ENCODE data around the gene TNNC2. TPM values are rescaled to one million over a fixed set of nuclear protein-coding genes. Genes with fewer than 3 reads are reported as not detected.

Gene TNNC2
- polyA plus RNA-seq, 3 donors, result 0.71 to 1.2 (median 1.0) TPM

DNA sequence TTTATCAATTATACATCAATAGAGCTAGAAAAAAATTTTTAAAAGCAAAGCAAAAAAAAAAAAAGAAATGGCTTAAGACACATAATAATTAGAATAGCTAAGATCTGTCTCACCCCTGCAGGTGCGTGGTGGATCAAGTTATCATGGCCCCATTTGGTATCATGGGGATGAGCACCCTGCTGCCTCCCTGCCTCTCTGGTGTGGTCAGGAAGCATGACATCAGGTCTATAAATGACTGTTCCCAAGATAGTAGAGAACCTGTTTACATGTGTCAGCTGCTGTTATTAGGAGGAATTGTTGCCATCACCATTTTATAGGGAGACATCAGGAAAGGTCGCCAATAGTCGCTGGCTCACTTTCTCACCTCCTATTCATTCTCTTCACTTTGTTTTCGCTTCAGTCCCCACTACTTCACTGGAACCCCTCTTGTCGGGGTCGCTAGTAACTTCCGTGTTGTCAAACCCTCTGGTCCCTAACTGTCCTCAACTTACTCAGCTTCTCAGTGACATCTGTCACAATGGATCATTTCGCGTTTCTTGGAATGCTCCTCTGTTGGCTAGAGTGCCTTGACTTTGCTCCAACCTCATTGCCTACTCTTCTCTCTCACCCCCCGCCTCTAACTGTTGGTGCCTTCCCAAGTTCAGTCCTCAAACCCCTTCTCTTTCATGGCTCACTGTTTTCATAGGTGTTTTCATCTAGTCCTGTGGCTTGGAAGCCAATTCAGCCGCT lies 30.6 kb downstream of the TNNC2 start:
- TF ChIP-seq, protein P1, sequence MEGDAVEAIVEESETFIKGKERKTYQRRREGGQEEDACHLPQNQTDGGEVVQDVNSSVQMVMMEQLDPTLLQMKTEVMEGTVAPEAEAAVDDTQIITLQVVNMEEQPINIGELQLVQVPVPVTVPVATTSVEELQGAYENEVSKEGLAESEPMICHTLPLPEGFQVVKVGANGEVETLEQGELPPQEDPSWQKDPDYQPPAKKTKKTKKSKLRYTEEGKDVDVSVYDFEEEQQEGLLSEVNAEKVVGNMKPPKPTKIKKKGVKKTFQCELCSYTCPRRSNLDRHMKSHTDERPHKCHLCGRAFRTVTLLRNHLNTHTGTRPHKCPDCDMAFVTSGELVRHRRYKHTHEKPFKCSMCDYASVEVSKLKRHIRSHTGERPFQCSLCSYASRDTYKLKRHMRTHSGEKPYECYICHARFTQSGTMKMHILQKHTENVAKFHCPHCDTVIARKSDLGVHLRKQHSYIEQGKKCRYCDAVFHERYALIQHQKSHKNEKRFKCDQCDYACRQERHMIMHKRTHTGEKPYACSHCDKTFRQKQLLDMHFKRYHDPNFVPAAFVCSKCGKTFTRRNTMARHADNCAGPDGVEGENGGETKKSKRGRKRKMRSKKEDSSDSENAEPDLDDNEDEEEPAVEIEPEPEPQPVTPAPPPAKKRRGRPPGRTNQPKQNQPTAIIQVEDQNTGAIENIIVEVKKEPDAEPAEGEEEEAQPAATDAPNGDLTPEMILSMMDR (IDR thresholded peaks at IDR 0.05), result no peak
- H3K27me3 Mint-ChIP-seq (ENCODE audit: low read depth in 3 of 3), result peaks cover 0 to 2% (median 0%) of the 10 kb centered on the region in 3 donors
- intact Hi-C loops (cut with micrococcal nuclease), result loop anchor here (10.0 kb wide), 2 partner anchors 298 to 318 kb away; partner anchors contain the start of gene CD40 (in 1 of the 2)
- Histone ChIP-seq H3K9ac (ENCODE audit: insufficient read depth, low read length, poor library complexity, severe bottlenecking) (no peak overlapping the region), H3K4me1 (ENCODE audit: control insufficient read depth in 1 of 2, insufficient read depth in 2 of 2, low read length in 2 of 2) (peaks cover 16 to 18% of the 10 kb centered on the region in 2 donors), H2AFZ (ENCODE audit: insufficient read depth, low read depth, low read length, poor library complexity, severe bottlenecking) (no peak overlapping the region), H3K4me2 (replicated peaks; ENCODE audit: extremely low read depth, low read length, poor library complexity, severe bottlenecking) (no peak overlapping the region), H3K27ac (ENCODE audit: low read depth in 1 of 2, low read length in 2 of 2) (no peak overlapping the region), H3K9me3 (replicated peaks in 1 of 2; ENCODE audit: control insufficient read depth in 1 of 2, insufficient read depth in 1 of 2, low read length in 2 of 2) (no peaks in the 10 kb centered on the region), H3K4me3 (replicated peaks in 1 of 3; ENCODE audit: low read depth in 2 of 3, low read length in 3 of 3) (no peak overlapping the region), H3K36me3 (replicated peaks in 1 of 2; ENCODE audit: control insufficient read depth in 1 of 2, insufficient read depth in 2 of 2, low read length in 2 of 2) (peaks cover 46% of the 10 kb centered on the region in 2 donors), H4K20me1 (ENCODE audit: insufficient read depth, low read length) (peaks cover 61% of the 10 kb centered on the region), H3K27me3 (ENCODE audit: control insufficient read depth in 2 of 2, insufficient read depth in 2 of 2, low read length in 2 of 2) (no peaks in the 10 kb centered on the region), H3K79me2 (ENCODE audit: insufficient read depth, low read length) (peaks cover 58% of the 10 kb centered on the region)
- peaks cover 44 to 57% of the 10 kb centered on the region in 2 donors for H3K36me3 Mint-ChIP-seq
- DNase-seq, result no peak
- H3K27ac Mint-ChIP-seq, result peak overlapping the region in 3 of 7 donors; percentile 33 to 75 (median 73)
- H3K4me1 Mint-ChIP-seq, result peaks cover 23% of the 10 kb centered on the region
- no peaks in the 10 kb centered on the region for H3K9me3 Mint-ChIP-seq
- WGBS (ENCODE audit: insufficient coverage), result over 99% methylated on average over 11 of the region's 11 CpGs
- H3K4me3 Mint-ChIP-seq, result no peak overlapping the region

DNA sequence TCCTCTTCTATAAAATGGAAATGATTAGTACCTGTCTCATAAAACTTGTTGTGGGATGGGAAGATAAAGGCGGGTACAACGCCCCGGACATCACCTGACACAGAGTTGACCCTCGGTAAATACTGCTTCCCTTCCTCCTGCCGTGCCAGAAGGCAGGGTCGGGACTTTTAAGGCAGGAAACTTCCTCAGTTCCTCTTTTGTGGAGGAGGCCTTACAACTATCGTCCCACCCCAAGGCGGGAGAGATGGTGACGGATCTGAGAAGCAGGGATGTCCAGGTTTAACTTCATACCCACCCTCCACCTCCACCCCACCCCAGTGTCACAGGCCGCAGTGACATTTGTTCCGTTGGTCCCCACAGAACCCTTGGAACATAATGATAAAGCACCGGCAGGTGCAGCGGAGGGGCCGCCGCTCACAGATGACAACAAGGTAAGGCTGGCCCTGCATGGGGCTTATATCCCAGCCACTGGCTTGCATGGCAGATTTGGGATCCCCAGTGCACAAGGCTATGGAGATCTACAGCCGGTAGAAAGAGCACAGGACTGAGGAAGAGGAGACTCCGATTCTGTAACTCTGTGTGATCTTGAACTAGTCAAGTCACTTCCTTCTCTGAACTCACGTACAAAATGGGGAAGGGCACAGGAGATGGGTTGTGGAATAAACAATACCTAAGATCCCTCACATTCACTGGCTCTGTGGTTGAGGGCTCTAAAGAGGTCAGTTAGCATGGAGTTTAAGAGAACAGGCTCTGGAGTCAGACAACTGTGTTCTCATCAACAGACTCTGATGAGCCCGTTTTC lies 34.6 kb downstream of the TNNC2 start:
- WGBS (ENCODE audit: insufficient coverage), result 3% methylated on average over 11 of the region's 19 CpGs
- H3K9me3 Mint-ChIP-seq, result no peaks in the 10 kb centered on the region
- peaks cover 0 to 2% (median 0%) of the 10 kb centered on the region in 3 donors for H3K27me3 Mint-ChIP-seq (ENCODE audit: low read depth in 3 of 3)
- peaks cover 35 to 39% of the 10 kb centered on the region in 2 donors for H3K36me3 Mint-ChIP-seq
- H3K4me3 Mint-ChIP-seq, result peak overlapping the region; percentile 93 to 97
- peak overlapping the region; percentile 97 to 99 (median 99) for H3K27ac Mint-ChIP-seq
- peaks cover 14% of the 10 kb centered on the region for H3K4me1 Mint-ChIP-seq
- intact Hi-C loops (cut with micrococcal nuclease), result loop anchor here (10.0 kb wide), 2 partner anchors 302 to 322 kb away; partner anchors contain the start of gene CD40 (in 1 of the 2)
- peaks cover 34 to 37% of the 10 kb centered on the region in 2 donors for H3K36me3 ChIP-seq (replicated peaks in 1 of 2; ENCODE audit: control insufficient read depth in 1 of 2, insufficient read depth in 2 of 2, low read length in 2 of 2)
- peak overlapping the region; percentile 99 for H3K9ac ChIP-seq (ENCODE audit: insufficient read depth, low read length, poor library complexity, severe bottlenecking)
- DNase-seq, result peak; percentile 67 to 90 (median 77)
- peaks cover 18 to 22% of the 10 kb centered on the region in 2 donors for H3K4me1 ChIP-seq (ENCODE audit: control insufficient read depth in 1 of 2, insufficient read depth in 2 of 2, low read length in 2 of 2)
- peaks cover 49% of the 10 kb centered on the region for H3K79me2 ChIP-seq (ENCODE audit: insufficient read depth, low read length)
- H3K9me3 ChIP-seq (replicated peaks in 1 of 2; ENCODE audit: control insufficient read depth in 1 of 2, insufficient read depth in 1 of 2, low read length in 2 of 2), result no peaks in the 10 kb centered on the region
- peak overlapping the region; percentile 90 to 96 (median 95) for H3K4me3 ChIP-seq (replicated peaks in 1 of 3; ENCODE audit: low read depth in 2 of 3, low read length in 3 of 3)
- H4K20me1 ChIP-seq (ENCODE audit: insufficient read depth, low read length), result peaks cover 33% of the 10 kb centered on the region
- peak overlapping the region; percentile 98 for H3K27ac ChIP-seq (ENCODE audit: low read depth in 1 of 2, low read length in 2 of 2)
- H2AFZ ChIP-seq (ENCODE audit: insufficient read depth, low read depth, low read length, poor library complexity, severe bottlenecking), result peak overlapping the region; percentile 55
- no peaks in the 10 kb centered on the region for H3K27me3 ChIP-seq (ENCODE audit: control insufficient read depth in 2 of 2, insufficient read depth in 2 of 2, low read length in 2 of 2)
- TF ChIP-seq, protein P1 (IDR thresholded peaks at IDR 0.05), result no peak
- H3K4me2 ChIP-seq (replicated peaks; ENCODE audit: extremely low read depth, low read length, poor library complexity, severe bottlenecking), result peak overlapping the region; percentile 90
